Thyroid gland (tissue), 4 donors: ENCODE data around the gene HIPK2. TPM values are rescaled to one million over a fixed set of nuclear protein-coding genes. Genes with fewer than 3 reads are reported as not detected.

Experiments
- DNase-seq, 2 donors: peaks; one replicate each; pipeline ENCODE4 v3.0.0-alpha.2; 2019
- H3K27ac ChIP-seq, 3 donors: fragments of 200-600 bp; sonication (generic); 1 replicate in 2 of 3; 2 replicates in 1 of 3; pipeline ENCODE4 v1.5.1; 2016 to 2019; ENCODE audit warnings: mild to moderate bottlenecking in 1 of 3, moderate library complexity in 1 of 3
- H3K27me3 ChIP-seq: fragments of 200-600 bp; sonication (generic); one replicate; pipeline ENCODE4 v1.5.1; 2019
- H3K36me3 ChIP-seq, 2 donors: fragments of 200-600 bp; sonication (generic); one replicate each; pipeline ENCODE4 v1.5.1; 2016 to 2019
- H3K4me1 ChIP-seq, 2 donors: fragments of 200-600 bp; sonication (generic); one replicate each; pipeline ENCODE4 v1.5.1; 2017 to 2019
- H3K4me3 ChIP-seq, 3 donors: fragments of 200-600 bp; sonication (generic); replicated peaks in 1 of 3; 1 replicate in 2 of 3; 2 replicates in 1 of 3; pipeline ENCODE4 v1.5.1; 2016; ENCODE audit warnings: mild to moderate bottlenecking in 1 of 3
- H3K9me3 ChIP-seq: fragments of 200-600 bp; sonication (generic); one replicate; pipeline ENCODE4 v1.5.1; 2017
- POLR2A ChIP-seq, 2 donors: fragments of 450-650 bp; IDR thresholded peaks; one replicate each; pipeline ENCODE4 v1.6.1; 2017; ENCODE audit warnings: antibody characterized with exemption in 2 of 2, mild to moderate bottlenecking in 2 of 2, moderate library complexity in 1 of 2
- WGBS, 2 donors: methylation state at CpG; one replicate each; pipeline ENCODE4 v1.1.5; 2017; 5-methylcytosine and 5-hydroxymethylcytosine counted together
- intact Hi-C: fragments of 100-400 bp; cut with DNase I; formaldehyde crosslinking; loops from one replicate; pipeline ENCODE4 v1.15.1; 2023
- total RNA-seq, 4 donors: library from RNA; depleted of rRNA; stranded (reverse); fragments of >200 nt; gene quantifications; one replicate each; pipeline ENCODE4 v1.2.3, GENCODE V29; 2016
- TF ChIP-seq, protein P1 (sequence below), 6 experiments: fragments of 200-600 bp in 3 of 6; fragments of 450-650 bp in 3 of 6; sonication (generic) in 3 of 6; IDR thresholded peaks; one replicate each; pipeline ENCODE4 v1.5.1; 2016 to 2019; ENCODE audit warnings: antibody characterized with exemption in 6 of 6, mild to moderate bottlenecking in 2 of 6, inconsistent platforms in 1 of 6, moderate library complexity in 1 of 6

The HIPK2 gene
- total RNA-seq, 4 donors from 2014 or later, result 31.3 to 58.5 (median 41.0) TPM

- no peak for DNase-seq
- intact Hi-C loops, result no loop called here
- H3K36me3 ChIP-seq, result no peaks in the 10 kb centered on the region
- H3K27me3 ChIP-seq, result no peaks in the 10 kb centered on the region
- 77 to 83% methylated on average over 4 of the region's 4 CpGs for WGBS, 2 donors
- no peak for TF ChIP-seq POLR2A (IDR thresholded peaks at IDR 0.05)
- TF ChIP-seq, protein P1, sequence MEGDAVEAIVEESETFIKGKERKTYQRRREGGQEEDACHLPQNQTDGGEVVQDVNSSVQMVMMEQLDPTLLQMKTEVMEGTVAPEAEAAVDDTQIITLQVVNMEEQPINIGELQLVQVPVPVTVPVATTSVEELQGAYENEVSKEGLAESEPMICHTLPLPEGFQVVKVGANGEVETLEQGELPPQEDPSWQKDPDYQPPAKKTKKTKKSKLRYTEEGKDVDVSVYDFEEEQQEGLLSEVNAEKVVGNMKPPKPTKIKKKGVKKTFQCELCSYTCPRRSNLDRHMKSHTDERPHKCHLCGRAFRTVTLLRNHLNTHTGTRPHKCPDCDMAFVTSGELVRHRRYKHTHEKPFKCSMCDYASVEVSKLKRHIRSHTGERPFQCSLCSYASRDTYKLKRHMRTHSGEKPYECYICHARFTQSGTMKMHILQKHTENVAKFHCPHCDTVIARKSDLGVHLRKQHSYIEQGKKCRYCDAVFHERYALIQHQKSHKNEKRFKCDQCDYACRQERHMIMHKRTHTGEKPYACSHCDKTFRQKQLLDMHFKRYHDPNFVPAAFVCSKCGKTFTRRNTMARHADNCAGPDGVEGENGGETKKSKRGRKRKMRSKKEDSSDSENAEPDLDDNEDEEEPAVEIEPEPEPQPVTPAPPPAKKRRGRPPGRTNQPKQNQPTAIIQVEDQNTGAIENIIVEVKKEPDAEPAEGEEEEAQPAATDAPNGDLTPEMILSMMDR (IDR thresholded peaks at IDR 0.05), result no peak
- no peak overlapping the region for H3K4me3 ChIP-seq
- H3K9me3 ChIP-seq, result no peaks in the 10 kb centered on the region
- H3K4me1 ChIP-seq, result peaks cover 0 to 8% of the 10 kb centered on the region in 2 donors
- H3K27ac ChIP-seq, result no peak overlapping the region
These were observed 135.5 kb downstream of the HIPK2 start for GRCh38 chr7:139642283-139642682.

DNA sequence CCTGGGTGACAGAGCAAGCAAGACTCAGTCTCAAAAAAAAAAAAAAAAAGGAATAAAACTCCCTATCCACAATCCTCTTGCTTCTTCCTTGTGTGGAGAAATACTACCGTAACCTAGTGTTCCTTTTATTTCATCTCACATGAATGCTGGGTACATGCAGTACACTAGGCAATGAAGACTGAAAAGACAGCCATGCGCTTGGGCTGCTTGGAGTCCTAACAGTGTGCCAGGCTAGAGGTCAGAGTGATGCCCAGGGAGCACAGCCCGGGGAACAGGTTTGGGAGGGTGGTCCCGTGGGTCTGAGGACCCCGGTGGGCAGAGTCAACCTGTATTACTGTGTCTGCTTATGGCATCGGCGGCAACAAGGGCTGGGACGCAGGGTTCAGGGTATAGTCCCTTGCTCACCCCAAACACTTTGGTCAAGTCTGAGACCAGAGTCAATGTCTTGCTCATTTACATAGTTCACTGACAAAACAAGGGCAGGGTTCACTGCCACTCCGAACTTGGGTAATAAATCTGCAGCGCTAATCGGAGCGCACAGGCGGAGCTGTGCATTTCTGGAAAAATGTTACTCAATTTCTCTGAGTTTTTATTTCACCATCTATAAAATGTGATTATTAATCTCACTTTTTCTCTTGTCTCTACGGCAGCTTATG, 136.3 kb downstream of the HIPK2 start:
- Histone ChIP-seq H3K36me3 (no peaks in the 10 kb centered on the region), H3K27ac (no peak overlapping the region), H3K27me3 (no peaks in the 10 kb centered on the region), H3K4me3 (no peak overlapping the region), H3K4me1 (peaks cover 0 to 8% of the 10 kb centered on the region in 2 donors), H3K9me3 (no peaks in the 10 kb centered on the region)
- intact Hi-C loops, result no loop called here
- 91 to 93% methylated on average over 13 to 14 of the region's 14 CpGs for WGBS, 2 donors
- TF ChIP-seq POLR2A (IDR thresholded peaks at IDR 0.05), result no peak
- TF ChIP-seq, protein P1 (IDR thresholded peaks at IDR 0.05), result no peak
- no peak for DNase-seq

GRCh38 chr7:139640681-139641080, 137.1 kb downstream of the HIPK2 start:
- WGBS, 2 donors, result 98 to 100% methylated on average over 2 of the region's 2 CpGs
- Histone ChIP-seq H3K4me1 (peaks cover 0 to 4% of the 10 kb centered on the region in 2 donors), H3K36me3 (no peaks in the 10 kb centered on the region), H3K27me3 (no peaks in the 10 kb centered on the region), H3K27ac (no peak overlapping the region), H3K9me3 (no peaks in the 10 kb centered on the region), H3K4me3 (no peak overlapping the region)
- no peak for TF ChIP-seq POLR2A (IDR thresholded peaks at IDR 0.05)
- TF ChIP-seq, protein P1 (IDR thresholded peaks at IDR 0.05), result no peak
- intact Hi-C loops, result no loop called here
- no peak for DNase-seq

DNA sequence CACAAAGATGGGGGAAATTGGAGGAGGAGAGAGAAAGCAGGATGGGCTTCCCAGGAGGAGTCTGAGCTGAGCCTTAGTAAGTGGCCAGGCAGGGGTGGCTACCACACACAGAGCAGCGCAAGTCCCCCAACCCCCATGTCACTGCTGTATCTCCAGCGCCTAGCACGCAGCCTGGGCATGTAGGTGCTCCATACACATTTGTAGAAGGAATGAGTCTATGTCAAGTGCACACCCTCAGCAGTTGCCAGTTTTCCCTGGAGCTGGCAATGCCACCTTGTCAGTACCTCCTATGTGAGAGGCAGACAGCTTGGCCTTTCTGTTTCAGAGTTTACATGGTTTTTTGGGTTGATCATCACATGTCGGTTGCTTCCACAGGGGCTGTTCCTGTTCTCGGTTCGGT, 138.2 kb downstream of the HIPK2 start:
- WGBS, 2 donors, result 98 to 100% methylated on average over 6 of the region's 6 CpGs
- no peak overlapping the region for H3K27ac ChIP-seq
- H3K27me3 ChIP-seq, result no peaks in the 10 kb centered on the region
- no peaks in the 10 kb centered on the region for H3K9me3 ChIP-seq
- H3K4me3 ChIP-seq, result no peak overlapping the region
- no peak for DNase-seq
- TF ChIP-seq, protein P1 (IDR thresholded peaks at IDR 0.05), result no peak
- no peak for TF ChIP-seq POLR2A (IDR thresholded peaks at IDR 0.05)
- intact Hi-C loops, result no loop called here
- peaks cover 0 to 4% of the 10 kb centered on the region in 2 donors for H3K4me1 ChIP-seq
- no peaks in the 10 kb centered on the region for H3K36me3 ChIP-seq

DNA sequence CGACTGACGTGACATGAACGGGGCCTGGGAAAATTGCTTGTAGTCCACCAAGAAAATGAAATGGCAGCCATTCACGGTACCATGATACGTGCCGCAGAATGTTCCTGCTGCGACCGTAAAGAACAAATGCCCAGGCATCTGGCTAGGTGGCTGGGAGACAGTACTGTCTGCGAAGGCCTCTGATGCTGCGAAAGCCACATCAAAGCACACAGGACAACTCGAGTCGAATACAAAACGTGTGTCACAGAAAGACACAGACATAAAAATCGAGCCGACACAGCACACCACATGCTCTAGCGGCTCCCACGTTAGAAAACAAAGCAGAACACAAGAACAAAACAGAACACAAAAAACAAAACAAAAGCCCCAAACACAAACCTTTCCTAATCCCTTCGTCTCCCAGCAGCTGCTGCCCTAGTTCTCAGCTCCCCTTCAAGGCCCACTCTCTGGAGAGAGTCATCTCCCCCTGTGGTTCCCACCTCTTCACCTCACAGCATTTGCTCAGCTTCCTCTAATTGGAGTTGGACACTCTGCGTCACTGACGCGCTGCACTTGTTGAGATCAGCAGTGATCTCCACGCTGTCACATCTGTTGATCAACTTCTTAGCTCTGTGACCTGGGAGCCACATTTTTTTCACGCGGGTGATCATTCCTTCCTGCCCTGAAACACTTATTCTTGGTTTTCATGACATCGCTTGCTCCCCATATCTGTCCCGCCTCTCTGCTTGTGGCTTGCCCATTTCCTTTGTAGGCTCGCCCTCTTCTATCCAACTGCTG, 142.1 kb downstream of the HIPK2 start:
- no peak for TF ChIP-seq POLR2A (IDR thresholded peaks at IDR 0.05)
- TF ChIP-seq, protein P1 (IDR thresholded peaks at IDR 0.05), result no peak
- peaks cover 0 to 4% of the 10 kb centered on the region in 2 donors for H3K4me1 ChIP-seq
- H3K9me3 ChIP-seq, result no peaks in the 10 kb centered on the region
- DNase-seq, result no peak
- peaks cover 5 to 6% of the 10 kb centered on the region in 2 donors for H3K36me3 ChIP-seq
- intact Hi-C loops, result no loop called here
- H3K27ac ChIP-seq, result no peak overlapping the region
- no peaks in the 10 kb centered on the region for H3K27me3 ChIP-seq
- H3K4me3 ChIP-seq, result no peak overlapping the region
- WGBS, 2 donors, result 93 to 94% methylated on average over 27 of the region's 27 CpGs
